ENCODE results near the gene PITRM1.

DNA sequence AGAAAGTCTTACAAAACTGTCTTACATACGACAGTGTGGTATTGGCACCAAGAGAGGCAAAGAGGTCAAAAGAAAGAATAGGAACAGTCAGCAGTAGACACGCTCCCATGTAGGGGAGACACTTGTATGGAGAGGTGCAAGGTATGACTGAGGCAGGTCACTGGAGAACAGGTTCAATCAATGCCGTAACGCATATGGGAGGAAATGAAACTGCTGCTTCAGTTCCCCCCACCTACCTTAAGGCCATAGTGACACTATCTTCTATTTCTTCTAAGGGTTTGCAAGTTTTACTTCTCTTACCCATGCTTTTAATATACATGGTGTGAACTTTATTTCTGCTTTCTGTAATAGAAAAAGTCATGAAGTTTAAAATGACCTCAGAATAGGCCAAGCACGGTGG lies 5.5 kb upstream of the PITRM1 start:
- no peak for TF ChIP-seq CTCF (IDR thresholded peaks at IDR 0.05)
- TF ChIP-seq POLR2A (IDR thresholded peaks at IDR 0.05), result no peak

All from heart left ventricle (tissue), 13 donors.